ENCODE measurements around the gene P2RY2.

- no peak for TF ChIP-seq CTCF (IDR thresholded peaks at IDR 0.05; ENCODE audit: low read depth, low read length)
- TF ChIP-seq EZH2phosphoT487 (IDR thresholded peaks at IDR 0.05; ENCODE audit: low read depth) = no peak
Measured at GRCh38 chr11:73194593-73194992, 23.5 kb upstream of the P2RY2 start.
